ENCODE data around the gene TASP1.
"Not testable (repeated sequence)": the region's sequence is repeated elsewhere in the genome, so short reads cannot be mapped to it uniquely, and the experiment has no call there.

The TASP1 gene

DNA sequence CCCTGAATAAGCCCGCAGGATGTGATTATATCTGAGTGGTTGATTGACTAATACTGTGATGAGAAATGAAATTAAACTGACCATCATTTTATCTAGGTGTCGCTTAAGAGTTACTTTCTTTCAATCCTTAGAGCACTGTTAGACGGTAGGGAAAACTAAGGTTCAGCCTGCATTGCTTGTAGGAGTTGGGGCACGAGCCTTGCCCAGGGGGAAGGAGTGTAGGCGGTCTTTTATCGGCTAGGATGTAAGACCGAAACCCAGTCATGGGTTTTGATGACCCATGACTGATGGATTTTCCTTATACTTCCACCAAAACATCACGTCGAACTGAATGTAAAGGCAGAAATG lies 392 bp upstream of the TASP1 start:
- Histone ChIP-seq H3K9ac (ENCODE audit: low read depth, low read length) (peak overlapping the region; percentile 81; the same call in 1 of the 2 replicates), H3K4me3 (ENCODE audit: low read length) (peak overlapping the region; percentile 95), H3K27ac (ENCODE audit: low read length) (peak overlapping the region; percentile 79), H3K9me3 (ENCODE audit: insufficient read depth, low read depth, low read length) (no peaks in the 10 kb centered on the region), H3K36me3 (ENCODE audit: insufficient read depth, low read depth, low read length) (no peaks in the 10 kb centered on the region), H3K4me1 (ENCODE audit: insufficient read depth, low read length) (no peaks in the 10 kb centered on the region), H3K27me3 (ENCODE audit: insufficient read depth, low read length) (no peaks in the 10 kb centered on the region; the same call in 1 of the 2 replicates)

GRCh38 chr20:13638162-13638495 lies 603 bp downstream of the TASP1 start:
- Histone ChIP-seq H3K4me3 (ENCODE audit: low read length) (peak overlapping the region; percentile 95), H3K9ac (ENCODE audit: low read depth, low read length) (peak overlapping the region; percentile 74; the same call in 1 of the 2 replicates), H3K27ac (ENCODE audit: low read length) (no peak overlapping the region), H3K27me3 (ENCODE audit: insufficient read depth, low read length) (no peaks in the 10 kb centered on the region; the same call in 1 of the 2 replicates), H3K4me1 (ENCODE audit: insufficient read depth, low read length) (no peaks in the 10 kb centered on the region), H3K9me3 (ENCODE audit: insufficient read depth, low read depth, low read length) (no peaks in the 10 kb centered on the region), H3K36me3 (ENCODE audit: insufficient read depth, low read depth, low read length) (no peaks in the 10 kb centered on the region)

GRCh38 chr20:13632431-13632830 lies 6.3 kb downstream of the TASP1 start:
- Histone ChIP-seq H3K4me1 (ENCODE audit: insufficient read depth, low read length) (peaks cover 7% of the 10 kb centered on the region; the same call in 1 of the 2 replicates), H3K4me3 (ENCODE audit: low read length) (no peak overlapping the region), H3K27me3 (ENCODE audit: insufficient read depth, low read length) (no peaks in the 10 kb centered on the region), H3K36me3 (ENCODE audit: insufficient read depth, low read depth, low read length) (peaks cover 5% of the 10 kb centered on the region; the same call in 1 of the 2 replicates), H3K9me3 (ENCODE audit: insufficient read depth, low read depth, low read length) (no peaks in the 10 kb centered on the region), H3K9ac (ENCODE audit: low read depth, low read length) (no peak overlapping the region), H3K27ac (ENCODE audit: low read length) (no peak overlapping the region)

DNA sequence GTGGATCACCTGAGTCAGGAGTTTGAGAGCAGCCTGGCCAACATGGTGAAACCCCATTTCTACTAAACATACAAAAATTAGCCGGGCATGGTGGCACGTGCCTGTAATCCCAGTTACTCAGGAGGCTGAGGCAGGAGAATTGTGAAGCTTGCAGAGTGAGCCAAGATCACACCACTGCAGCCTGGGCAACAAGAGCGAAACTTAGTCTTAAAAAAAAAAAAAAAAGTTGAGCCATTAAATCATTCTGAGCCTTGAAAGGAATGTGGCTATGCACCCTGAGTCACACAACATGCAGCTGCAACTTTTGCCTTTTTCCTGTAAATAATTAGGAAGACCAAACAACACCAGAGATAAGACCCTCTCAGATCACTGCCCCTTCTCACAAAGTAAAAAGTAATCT lies 11.2 kb downstream of the TASP1 start:
- peaks cover 31% of the 10 kb centered on the region for H3K4me1 ChIP-seq (ENCODE audit: insufficient read depth, low read length)
- H3K27me3 ChIP-seq (ENCODE audit: insufficient read depth, low read length); H3K9me3 ChIP-seq (ENCODE audit: insufficient read depth, low read depth, low read length); H3K36me3 ChIP-seq (ENCODE audit: insufficient read depth, low read depth, low read length); H3K27ac ChIP-seq (ENCODE audit: low read length): not testable (repeated sequence)
- H3K9ac ChIP-seq (ENCODE audit: low read depth, low read length) = peak overlapping the region; percentile 53; the same call in 1 of the 2 replicates
- H3K4me3 ChIP-seq (ENCODE audit: low read length) = peak overlapping the region; percentile 45; the same call in 1 of the 2 replicates

- Histone ChIP-seq H3K36me3 (ENCODE audit: insufficient read depth, low read depth, low read length) (peaks cover 13% of the 10 kb centered on the region), H3K9ac (ENCODE audit: low read depth, low read length) (peak overlapping the region; percentile 60; the same call in 1 of the 2 replicates), H3K27ac (ENCODE audit: low read length) (peak overlapping the region; percentile 85), H3K4me3 (ENCODE audit: low read length) (peak overlapping the region; percentile 45; the same call in 1 of the 2 replicates), H3K4me1 (ENCODE audit: insufficient read depth, low read length) (peaks cover 31% of the 10 kb centered on the region), H3K9me3 (ENCODE audit: insufficient read depth, low read depth, low read length) (no peaks in the 10 kb centered on the region), H3K27me3 (ENCODE audit: insufficient read depth, low read length) (no peaks in the 10 kb centered on the region)
These were observed 12.0 kb downstream of the TASP1 start for GRCh38 chr20:13626724-13627123.

GRCh38 chr20:13625304-13625979 lies 13.3 kb downstream of the TASP1 start:
- Histone ChIP-seq H3K4me3 (ENCODE audit: low read length) (no peak overlapping the region), H3K9me3 (ENCODE audit: insufficient read depth, low read depth, low read length) (no peaks in the 10 kb centered on the region), H3K4me1 (ENCODE audit: insufficient read depth, low read length) (peaks cover 31% of the 10 kb centered on the region), H3K27me3 (ENCODE audit: insufficient read depth, low read length) (no peaks in the 10 kb centered on the region), H3K27ac (ENCODE audit: low read length) (no peak overlapping the region), H3K9ac (ENCODE audit: low read depth, low read length) (no peak overlapping the region), H3K36me3 (ENCODE audit: insufficient read depth, low read depth, low read length) (peaks cover 14% of the 10 kb centered on the region)

- H3K36me3 ChIP-seq (ENCODE audit: insufficient read depth, low read depth, low read length); H3K4me1 ChIP-seq (ENCODE audit: insufficient read depth, low read length); H3K9me3 ChIP-seq (ENCODE audit: insufficient read depth, low read depth, low read length); H3K9ac ChIP-seq (ENCODE audit: low read depth, low read length); H3K27ac ChIP-seq (ENCODE audit: low read length); H3K4me3 ChIP-seq (ENCODE audit: low read length); H3K27me3 ChIP-seq (ENCODE audit: insufficient read depth, low read length): not testable (repeated sequence)
These were observed 19.3 kb downstream of the TASP1 start for GRCh38 chr20:13619415-13619814.

DNA sequence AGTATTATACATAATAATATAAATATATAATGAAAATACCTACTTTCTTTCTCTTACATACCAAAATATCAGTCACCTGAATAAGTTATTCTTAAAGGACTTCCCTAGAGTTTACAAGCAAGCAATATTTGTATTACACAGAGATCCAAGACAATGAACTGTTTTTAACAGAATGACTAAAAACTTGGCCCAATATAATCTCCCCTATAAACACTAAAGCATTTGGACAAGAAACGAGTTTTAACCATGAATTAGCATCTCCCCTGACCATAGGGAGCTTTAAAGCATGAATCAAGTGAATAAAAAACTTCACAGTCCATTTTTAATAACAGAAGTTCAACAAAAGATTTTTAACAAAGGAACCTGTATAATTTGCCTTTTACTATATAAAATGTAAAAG lies 20.3 kb downstream of the TASP1 start:
- H3K4me3 ChIP-seq (ENCODE audit: low read length); H3K36me3 ChIP-seq (ENCODE audit: insufficient read depth, low read depth, low read length); H3K27me3 ChIP-seq (ENCODE audit: insufficient read depth, low read length); H3K9ac ChIP-seq (ENCODE audit: low read depth, low read length); H3K9me3 ChIP-seq (ENCODE audit: insufficient read depth, low read depth, low read length); H3K27ac ChIP-seq (ENCODE audit: low read length); H3K4me1 ChIP-seq (ENCODE audit: insufficient read depth, low read length): not testable (repeated sequence)

DNA sequence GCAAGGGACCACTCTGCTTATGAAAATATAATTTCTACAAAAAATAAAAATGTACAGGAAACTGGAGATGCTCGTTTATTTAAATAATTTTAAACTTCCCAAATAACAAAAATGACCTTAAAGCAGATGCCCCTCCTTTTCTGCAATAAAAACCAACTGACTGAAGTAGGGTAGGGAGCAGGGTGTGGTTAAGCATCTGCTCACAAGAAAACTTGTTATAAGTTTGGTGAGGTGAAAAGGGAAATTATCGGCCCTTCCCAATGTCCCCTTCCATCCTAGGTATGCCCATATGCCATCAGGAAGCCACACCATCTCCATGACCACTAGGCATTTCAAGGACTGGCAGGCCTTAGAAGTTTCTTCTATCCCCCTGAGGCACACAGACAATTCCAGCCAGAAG lies 21.1 kb downstream of the TASP1 start:
- H3K9ac ChIP-seq (ENCODE audit: low read depth, low read length); H3K27me3 ChIP-seq (ENCODE audit: insufficient read depth, low read length); H3K4me3 ChIP-seq (ENCODE audit: low read length); H3K9me3 ChIP-seq (ENCODE audit: insufficient read depth, low read depth, low read length); H3K4me1 ChIP-seq (ENCODE audit: insufficient read depth, low read length); H3K36me3 ChIP-seq (ENCODE audit: insufficient read depth, low read depth, low read length); H3K27ac ChIP-seq (ENCODE audit: low read length): not testable (repeated sequence)

- H3K27ac ChIP-seq (ENCODE audit: low read length); H3K9ac ChIP-seq (ENCODE audit: low read depth, low read length); H3K4me3 ChIP-seq (ENCODE audit: low read length); H3K36me3 ChIP-seq (ENCODE audit: insufficient read depth, low read depth, low read length); H3K27me3 ChIP-seq (ENCODE audit: insufficient read depth, low read length); H3K9me3 ChIP-seq (ENCODE audit: insufficient read depth, low read depth, low read length); H3K4me1 ChIP-seq (ENCODE audit: insufficient read depth, low read length): not testable (repeated sequence)
These were observed 22.0 kb downstream of the TASP1 start for GRCh38 chr20:13616713-13617112.

DNA sequence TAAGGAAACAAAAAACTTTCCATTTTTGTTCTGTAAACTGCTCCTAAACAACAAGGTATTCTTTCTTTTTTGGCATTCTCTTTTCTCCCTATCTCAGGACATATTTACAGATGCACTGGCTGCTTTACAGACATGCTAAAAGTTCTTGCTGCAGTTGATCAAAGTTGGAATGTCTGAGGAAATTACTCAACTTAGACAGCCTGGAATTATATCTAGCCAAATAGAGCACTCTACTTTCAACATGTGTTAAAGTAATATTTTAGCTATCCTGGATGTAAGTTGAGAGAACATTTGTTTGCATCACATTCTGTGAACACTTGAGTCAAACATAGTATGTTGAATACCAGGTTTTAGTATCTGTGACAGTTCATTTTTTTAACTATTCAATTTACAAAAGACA lies 24.8 kb downstream of the TASP1 start:
- H3K27me3 ChIP-seq (ENCODE audit: insufficient read depth, low read length) = no peaks in the 10 kb centered on the region
- H3K9me3 ChIP-seq (ENCODE audit: insufficient read depth, low read depth, low read length) = no peaks in the 10 kb centered on the region
- H3K27ac ChIP-seq (ENCODE audit: low read length) = no peak overlapping the region
- no peaks in the 10 kb centered on the region for H3K36me3 ChIP-seq (ENCODE audit: insufficient read depth, low read depth, low read length)
- H3K9ac ChIP-seq (ENCODE audit: low read depth, low read length) = no peak overlapping the region
- no peak overlapping the region for H3K4me3 ChIP-seq (ENCODE audit: low read length)
- H3K4me1 ChIP-seq (ENCODE audit: insufficient read depth, low read length) = no peaks in the 10 kb centered on the region

- no peak overlapping the region for H3K4me3 ChIP-seq (ENCODE audit: low read length)
- H3K36me3 ChIP-seq (ENCODE audit: insufficient read depth, low read depth, low read length) = no peaks in the 10 kb centered on the region
- H3K27ac ChIP-seq (ENCODE audit: low read length) = no peak overlapping the region
- no peaks in the 10 kb centered on the region for H3K27me3 ChIP-seq (ENCODE audit: insufficient read depth, low read length)
- H3K9ac ChIP-seq (ENCODE audit: low read depth, low read length) = no peak overlapping the region
- no peaks in the 10 kb centered on the region for H3K9me3 ChIP-seq (ENCODE audit: insufficient read depth, low read depth, low read length)
- H3K4me1 ChIP-seq (ENCODE audit: insufficient read depth, low read length) = no peaks in the 10 kb centered on the region
These were observed 27.1 kb downstream of the TASP1 start for GRCh38 chr20:13611611-13612125.
